Measurements from ENCODE around the gene KLF14. TPM values are rescaled to one million over a fixed set of nuclear protein-coding genes. Genes with fewer than 3 reads are reported as not detected.

Gene KLF14
- total and polyA plus RNA-seq, 2 donors (not counting 3 experiments of a cell fraction or from before 2014, with no cell fraction given): 0.01 TPM; not detected in 1

DNA sequence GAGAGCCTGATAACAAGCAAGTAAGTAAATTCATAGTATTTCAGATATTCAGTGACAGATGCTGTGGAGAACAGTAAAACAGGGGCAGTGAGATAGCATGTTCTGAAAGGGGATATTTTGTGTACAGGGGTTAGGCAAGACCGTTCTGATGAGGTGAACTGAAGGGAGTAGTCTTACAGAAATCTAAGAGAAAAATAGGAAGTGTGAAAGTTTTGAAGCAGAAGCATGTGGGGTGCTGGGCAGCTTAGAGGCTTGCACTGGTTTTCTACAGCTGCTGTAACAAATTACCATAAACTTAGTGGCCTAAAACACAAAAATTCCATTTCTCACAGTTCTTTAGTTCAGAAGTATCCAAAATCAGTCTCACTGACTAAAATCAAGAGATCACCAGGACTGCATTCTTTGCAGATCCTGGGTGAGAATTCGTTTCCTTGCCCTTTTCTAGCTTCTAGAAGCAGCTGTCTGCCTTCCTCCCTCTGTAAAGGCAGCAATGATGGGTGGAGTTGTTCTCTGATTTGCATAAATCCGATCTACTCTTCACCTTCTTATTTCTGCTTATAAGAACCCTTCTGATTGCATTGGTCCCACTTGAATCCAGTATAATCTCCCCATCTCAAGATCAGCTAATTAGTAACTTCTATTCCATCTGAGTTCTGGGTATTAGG, 7.5 kb upstream of the KLF14 start:
- dilution Hi-C loops (cut with MboI; ENCODE audit: extremely low pct_ligation_motif_present, low sequenced_read_pairs): no loop called here

GRCh38 chr7:130740606-130741005, 6.6 kb upstream of the KLF14 start:
- dilution Hi-C loops (cut with MboI; ENCODE audit: extremely low pct_ligation_motif_present, low sequenced_read_pairs): no loop called here
- Histone ChIP-seq H3K79me2 (ENCODE audit: control insufficient read depth, insufficient read depth, low read length) (no peaks in the 10 kb centered on the region), H4K20me1 (replicated peaks; ENCODE audit: control insufficient read depth, extremely low read depth, insufficient read depth, low read length) (no peaks in the 10 kb centered on the region), H3K4me3 (replicated peaks in 1 of 3; ENCODE audit: insufficient read depth in 1 of 3, low read depth in 1 of 3, low read length in 3 of 3) (no peak overlapping the region), H3K36me3 (ENCODE audit: control insufficient read depth in 2 of 2, extremely low read depth in 1 of 2, insufficient read depth in 2 of 2, low read length in 2 of 2) (no peaks in the 10 kb centered on the region), H3K27me3 (ENCODE audit: control insufficient read depth in 2 of 2, insufficient read depth in 2 of 2, low read length in 2 of 2) (peaks cover 40 to 91% of the 10 kb centered on the region in 2 experiments), H3K9me3 (replicated peaks; ENCODE audit: control insufficient read depth, insufficient read depth, low read length) (no peaks in the 10 kb centered on the region), H3K4me2 (ENCODE audit: insufficient read depth, low read length) (no peak overlapping the region), H3K27ac (ENCODE audit: insufficient read depth, low read depth, low read length) (no peak overlapping the region), H3K9ac (replicated peaks; ENCODE audit: extremely low read depth, insufficient read depth, low read length) (no peak overlapping the region), H3K4me1 (ENCODE audit: control insufficient read depth, extremely low read depth, insufficient read depth, low read length) (no peaks in the 10 kb centered on the region), H2AFZ (ENCODE audit: low read depth, low read length) (no peak overlapping the region), H3K9me1 (replicated peaks; ENCODE audit: control insufficient read depth, extremely low read depth, insufficient read depth, low read length) (no peaks in the 10 kb centered on the region)
- intact Hi-C loops (cut with micrococcal nuclease): no loop called here
- TF ChIP-seq CTCF (IDR thresholded peaks at IDR 0.05; ENCODE audit: extremely low read depth in 1 of 2, insufficient read depth in 1 of 2, low read depth in 1 of 2, low read length in 2 of 2): no peak
- no peak for TF ChIP-seq GATA2 (IDR thresholded peaks at IDR 0.05; ENCODE audit: insufficient read depth, insufficient read length, low read depth, low read length)
- TF ChIP-seq, protein P1, sequence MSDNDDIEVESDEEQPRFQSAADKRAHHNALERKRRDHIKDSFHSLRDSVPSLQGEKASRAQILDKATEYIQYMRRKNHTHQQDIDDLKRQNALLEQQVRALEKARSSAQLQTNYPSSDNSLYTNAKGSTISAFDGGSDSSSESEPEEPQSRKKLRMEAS (IDR thresholded peaks at IDR 0.05; ENCODE audit: insufficient read depth, insufficient read length): no peak
- TF ChIP-seq POLR2A (IDR thresholded peaks at IDR 0.05; ENCODE audit: low read depth, low read length): no peak
- TF ChIP-seq JUN (IDR thresholded peaks at IDR 0.05; ENCODE audit: borderline replicate concordance, insufficient read depth, insufficient read length, low read depth): no peak
- no peak for TF ChIP-seq EZH2 (IDR thresholded peaks at IDR 0.05; ENCODE audit: borderline replicate concordance, low read depth, low read length, severe bottlenecking)
- TF ChIP-seq FOS (IDR thresholded peaks at IDR 0.05; ENCODE audit: borderline replicate concordance, insufficient read depth, low read length): no peak
- no peak for TF ChIP-seq MYC (IDR thresholded peaks at IDR 0.05; ENCODE audit: low read depth, low read length)
- TF ChIP-seq POLR2AphosphoS5 (IDR thresholded peaks at IDR 0.05; ENCODE audit: insufficient read depth, low read depth, low read length): no peak
- DNase-seq (ENCODE audit: low read depth, low spot score): no peak
- no peak for FAIRE-seq
- BruUV-seq (replicated peaks): no TSS peak
- ChIA-PET POLR2A (no interaction called here), CTCF (interaction anchor here (2.9 kb wide), 1 partner anchor 17 kb away, joined by 18 read pairs; no protein-coding TSS in a partner anchor)

More for the DNA sequence above, 7.5 kb upstream of the KLF14 start:
- Histone ChIP-seq H3K79me2 (ENCODE audit: control insufficient read depth, insufficient read depth, low read length) (no peaks in the 10 kb centered on the region), H3K36me3 (ENCODE audit: control insufficient read depth in 2 of 2, extremely low read depth in 1 of 2, insufficient read depth in 2 of 2, low read length in 2 of 2) (no peaks in the 10 kb centered on the region), H3K4me3 (replicated peaks in 1 of 3; ENCODE audit: insufficient read depth in 1 of 3, low read depth in 1 of 3, low read length in 3 of 3) (no peak overlapping the region), H3K4me1 (ENCODE audit: control insufficient read depth, extremely low read depth, insufficient read depth, low read length) (no peaks in the 10 kb centered on the region), H4K20me1 (replicated peaks; ENCODE audit: control insufficient read depth, extremely low read depth, insufficient read depth, low read length) (no peaks in the 10 kb centered on the region), H3K27me3 (ENCODE audit: control insufficient read depth in 2 of 2, insufficient read depth in 2 of 2, low read length in 2 of 2) (peaks cover 35 to 86% of the 10 kb centered on the region in 2 experiments), H3K9me1 (replicated peaks; ENCODE audit: control insufficient read depth, extremely low read depth, insufficient read depth, low read length) (no peaks in the 10 kb centered on the region), H3K9me3 (replicated peaks; ENCODE audit: control insufficient read depth, insufficient read depth, low read length) (no peaks in the 10 kb centered on the region), H3K4me2 (ENCODE audit: insufficient read depth, low read length) (no peak overlapping the region), H3K9ac (replicated peaks; ENCODE audit: extremely low read depth, insufficient read depth, low read length) (no peak overlapping the region), H2AFZ (ENCODE audit: low read depth, low read length) (no peak overlapping the region), H3K27ac (ENCODE audit: insufficient read depth, low read depth, low read length) (no peak overlapping the region)
- ChIA-PET POLR2A (no interaction called here), CTCF (interaction anchor here (1.4 to 2.9 kb wide), 2 partner anchors 16 to 91 kb away, joined by 3 to 18 read pairs; no protein-coding TSS in a partner anchor)
- intact Hi-C loops (cut with micrococcal nuclease): no loop called here
- FAIRE-seq (no peak), DNase-seq (ENCODE audit: low read depth, low spot score) (no peak)
- TF ChIP-seq, protein P1 (IDR thresholded peaks at IDR 0.05; ENCODE audit: insufficient read depth, insufficient read length): no peak
- no peak for TF ChIP-seq FOS (IDR thresholded peaks at IDR 0.05; ENCODE audit: borderline replicate concordance, insufficient read depth, low read length)
- no peak for TF ChIP-seq POLR2A (IDR thresholded peaks at IDR 0.05; ENCODE audit: low read depth, low read length)
- no peak for TF ChIP-seq EZH2 (IDR thresholded peaks at IDR 0.05; ENCODE audit: borderline replicate concordance, low read depth, low read length, severe bottlenecking)
- TF ChIP-seq JUN (IDR thresholded peaks at IDR 0.05; ENCODE audit: borderline replicate concordance, insufficient read depth, insufficient read length, low read depth): no peak
- no TSS peak for BruUV-seq (replicated peaks)

Data from endothelial cell of umbilical vein (primary cell).